HG03196 (cell line): Measurements from ENCODE around the gene UNC13C.

ENCODE experiments used
- ATAC-seq: cut with Tn5 transposase; IDR thresholded peaks from one replicate; pipeline ENCODE4 v1.9.1; 2021; ENCODE audit not compliant: unreplicated experiment

The UNC13C gene

GRCh38 chr15:54559405-54560069 lies 581.3 kb downstream of the UNC13C start:
- ATAC-seq, result no peak

- no peak for ATAC-seq
Measured at GRCh38 chr15:54560417-54560816, 582.2 kb downstream of the UNC13C start.

GRCh38 chr15:54564166-54564565 lies 585.9 kb downstream of the UNC13C start:
- ATAC-seq, result no peak

GRCh38 chr15:54566654-54567053 lies 588.4 kb downstream of the UNC13C start:
- ATAC-seq, result no peak

- ATAC-seq, result no peak
Measured at GRCh38 chr15:54567408-54568035, 589.3 kb downstream of the UNC13C start.

GRCh38 chr15:54568381-54568780 lies 590.1 kb downstream of the UNC13C start:
- no peak for ATAC-seq

GRCh38 chr15:54571576-54571975 lies 593.3 kb downstream of the UNC13C start:
- ATAC-seq, result no peak

GRCh38 chr15:54575586-54575985 lies 597.3 kb downstream of the UNC13C start:
- no peak for ATAC-seq

- ATAC-seq, result no peak
Measured at GRCh38 chr15:54576298-54576935, 598.2 kb downstream of the UNC13C start.

- ATAC-seq, result no peak
Measured at GRCh38 chr15:54577476-54578250, 599.4 kb downstream of the UNC13C start.

GRCh38 chr15:54579855-54580254 lies 601.6 kb downstream of the UNC13C start:
- ATAC-seq, result no peak

GRCh38 chr15:54580643-54581042 lies 602.4 kb downstream of the UNC13C start:
- no peak for ATAC-seq

GRCh38 chr15:54582863-54583643 lies 604.8 kb downstream of the UNC13C start:
- no peak for ATAC-seq

- ATAC-seq, result no peak
Measured at GRCh38 chr15:54585063-54585462, 606.8 kb downstream of the UNC13C start.

GRCh38 chr15:54594115-54594514 lies 615.9 kb downstream of the UNC13C start:
- no peak for ATAC-seq

- ATAC-seq, result no peak
Measured at GRCh38 chr15:54599386-54599785, 621.1 kb downstream of the UNC13C start.

GRCh38 chr15:54605043-54605442 lies 626.8 kb downstream of the UNC13C start:
- ATAC-seq, result no peak

- no peak for ATAC-seq
Measured at GRCh38 chr15:54605556-54605955, 627.3 kb downstream of the UNC13C start.

- ATAC-seq, result no peak
Measured at GRCh38 chr15:54608876-54609835, 630.9 kb downstream of the UNC13C start.

- no peak for ATAC-seq
Measured at GRCh38 chr15:54618120-54618519, 639.9 kb downstream of the UNC13C start.
